ENCODE data around the gene PCK2. TPM values are rescaled to one million over a fixed set of nuclear protein-coding genes. Genes with fewer than 3 reads are reported as not detected.

Gene PCK2
- total RNA-seq, 1 donor from 2014 or later: 18.7 TPM

DNA sequence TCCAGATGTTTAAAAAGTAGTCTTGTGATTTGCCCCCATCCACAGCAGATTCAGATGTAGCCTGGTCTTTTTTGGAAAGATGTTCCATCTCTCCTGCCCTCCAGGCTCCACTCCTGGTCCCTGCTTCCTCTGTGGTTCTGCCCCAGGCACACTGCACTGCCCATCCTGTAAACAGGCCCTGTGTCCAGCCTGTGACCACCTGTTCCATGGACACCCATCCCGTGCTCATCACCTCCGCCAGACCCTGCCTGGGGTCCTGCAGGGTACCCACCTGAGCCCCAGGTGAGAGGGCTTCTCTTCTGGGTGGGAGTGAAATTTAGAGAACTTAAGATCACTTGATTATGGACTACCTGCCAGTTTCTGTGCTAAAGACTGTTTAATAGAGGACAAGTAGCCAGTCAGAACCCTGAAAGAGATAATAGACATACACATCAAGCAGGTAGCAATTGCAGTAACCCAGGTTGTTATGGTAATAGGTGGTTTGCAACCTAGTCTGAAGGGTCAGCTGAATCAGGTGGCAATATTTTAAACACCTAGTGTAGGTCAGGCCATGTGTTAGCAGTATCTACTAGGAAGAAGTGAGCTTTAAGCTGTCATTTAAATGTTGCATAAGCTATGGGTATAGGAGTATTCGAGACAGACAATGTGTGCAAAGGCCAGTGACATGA is 55.3 kb downstream of the PCK2 start:
- no peak overlapping the region for H3K4me3 ChIP-seq
- intact Hi-C loops (cut with DNase I): no loop called here
- no peak for TF ChIP-seq POLR2AphosphoS5 (IDR thresholded peaks at IDR 0.05; ENCODE audit: insufficient read depth in 1 of 2, low read depth in 1 of 2)
- no peak for TF ChIP-seq CTCF (IDR thresholded peaks at IDR 0.05)
- no peak for TF ChIP-seq POLR2A (IDR thresholded peaks at IDR 0.05)
- H3K36me3 ChIP-seq: peaks cover 0 to 51% of the 10 kb centered on the region in 2 donors
- H3K27ac ChIP-seq: no peak overlapping the region
- no peaks in the 10 kb centered on the region for H3K27me3 ChIP-seq
- peaks cover 32% of the 10 kb centered on the region for H3K4me1 ChIP-seq
- DNase-seq (ENCODE audit: extremely low spot score in 2 of 2): no peak
- no peaks in the 10 kb centered on the region for H3K9me3 ChIP-seq

- intact Hi-C loops (cut with DNase I): no loop called here
- H3K9me3 ChIP-seq: no peaks in the 10 kb centered on the region
- H3K36me3 ChIP-seq: peaks cover 0 to 58% of the 10 kb centered on the region in 2 donors
- H3K27me3 ChIP-seq: no peaks in the 10 kb centered on the region
- TF ChIP-seq CTCF (IDR thresholded peaks at IDR 0.05) (no peak), POLR2AphosphoS5 (IDR thresholded peaks at IDR 0.05; ENCODE audit: insufficient read depth in 1 of 2, low read depth in 1 of 2) (no peak), POLR2A (IDR thresholded peaks at IDR 0.05) (no peak)
- no peak overlapping the region for H3K27ac ChIP-seq
- no peak overlapping the region for H3K4me3 ChIP-seq
- no peak for DNase-seq (ENCODE audit: extremely low spot score in 2 of 2)
- peaks cover 29% of the 10 kb centered on the region for H3K4me1 ChIP-seq
Observed at GRCh38 chr14:24150061-24150460, 56.0 kb downstream of the PCK2 start.

DNA sequence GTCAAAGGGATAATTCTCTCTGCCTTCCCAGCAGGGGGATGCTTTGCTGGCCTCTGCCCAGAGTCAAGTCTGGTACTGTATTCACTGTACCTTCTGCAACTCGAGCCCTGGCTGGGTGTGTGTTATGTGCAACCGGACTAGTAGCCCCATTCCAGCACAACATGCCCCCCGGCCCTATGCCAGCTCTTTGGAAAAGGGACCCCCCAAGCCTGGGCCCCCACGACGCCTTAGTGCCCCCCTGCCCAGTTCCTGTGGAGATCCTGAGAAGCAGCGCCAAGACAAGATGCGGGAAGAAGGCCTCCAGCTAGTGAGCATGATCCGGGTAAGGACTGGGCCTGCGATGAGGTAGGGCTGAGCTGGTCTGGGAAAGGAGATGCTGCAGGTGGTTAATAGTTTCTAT is 56.5 kb downstream of the PCK2 start:
- Histone ChIP-seq H3K27ac (no peak overlapping the region), H3K27me3 (no peaks in the 10 kb centered on the region)
- TF ChIP-seq POLR2AphosphoS5 (IDR thresholded peaks at IDR 0.05; ENCODE audit: insufficient read depth in 1 of 2, low read depth in 1 of 2): no peak
- TF ChIP-seq CTCF (IDR thresholded peaks at IDR 0.05): no peak
- no peak for TF ChIP-seq POLR2A (IDR thresholded peaks at IDR 0.05)

DNA sequence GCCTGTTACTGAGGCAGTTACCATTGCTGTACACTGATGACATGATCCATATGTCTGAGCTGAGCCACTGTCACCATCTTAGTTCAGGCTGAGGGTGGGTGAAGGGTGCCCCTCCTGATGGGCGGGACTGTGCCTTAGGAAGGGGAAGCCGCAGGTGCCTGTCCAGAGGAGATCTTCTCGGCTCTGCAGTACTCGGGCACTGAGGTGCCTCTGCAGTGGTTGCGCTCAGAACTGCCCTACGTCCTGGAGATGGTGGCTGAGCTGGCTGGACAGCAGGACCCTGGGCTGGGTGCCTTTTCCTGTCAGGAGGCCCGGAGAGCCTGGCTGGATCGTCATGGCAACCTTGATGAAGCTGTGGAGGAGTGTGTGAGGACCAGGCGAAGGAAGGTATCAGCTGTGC is 56.9 kb downstream of the PCK2 start:
- intact Hi-C loops (cut with DNase I): no loop called here
- TF ChIP-seq POLR2A (IDR thresholded peaks at IDR 0.05) (no peak), CTCF (IDR thresholded peaks at IDR 0.05) (no peak), POLR2AphosphoS5 (IDR thresholded peaks at IDR 0.05; ENCODE audit: insufficient read depth in 1 of 2, low read depth in 1 of 2) (no peak)
- Histone ChIP-seq H3K4me1 (peaks cover 20% of the 10 kb centered on the region), H3K27ac (no peak overlapping the region), H3K27me3 (no peaks in the 10 kb centered on the region), H3K9me3 (no peaks in the 10 kb centered on the region), H3K36me3 (peaks cover 0 to 67% of the 10 kb centered on the region in 2 donors), H3K4me3 (no peak overlapping the region)
- DNase-seq (ENCODE audit: extremely low spot score in 2 of 2): no peak

More for the DNA sequence above, 56.5 kb downstream of the PCK2 start:
- peaks cover 24% of the 10 kb centered on the region for H3K4me1 ChIP-seq
- peaks cover 0 to 63% of the 10 kb centered on the region in 2 donors for H3K36me3 ChIP-seq
- intact Hi-C loops (cut with DNase I): no loop called here
- DNase-seq (ENCODE audit: extremely low spot score in 2 of 2): no peak
- no peak overlapping the region for H3K4me3 ChIP-seq
- H3K9me3 ChIP-seq: no peaks in the 10 kb centered on the region

GRCh38 chr14:24151404-24152080 is 57.4 kb downstream of the PCK2 start:
- H3K36me3 ChIP-seq: peaks cover 0 to 72% of the 10 kb centered on the region in 2 donors

More at GRCh38 chr14:24151404-24152080, 57.4 kb downstream of the PCK2 start:
- TF ChIP-seq CTCF (IDR thresholded peaks at IDR 0.05) (no peak), POLR2A (IDR thresholded peaks at IDR 0.05) (no peak), POLR2AphosphoS5 (IDR thresholded peaks at IDR 0.05; ENCODE audit: insufficient read depth in 1 of 2, low read depth in 1 of 2) (no peak)
- peaks cover 17% of the 10 kb centered on the region for H3K4me1 ChIP-seq
- no peaks in the 10 kb centered on the region for H3K27me3 ChIP-seq
- no peaks in the 10 kb centered on the region for H3K9me3 ChIP-seq
- no peak for DNase-seq (ENCODE audit: extremely low spot score in 2 of 2)
- no peak overlapping the region for H3K27ac ChIP-seq
- intact Hi-C loops (cut with DNase I): no loop called here
- no peak overlapping the region for H3K4me3 ChIP-seq

Measured in vagina (tissue), 2 donors.